ENCODE data around the gene AJM1.
"Not testable (repeated sequence)": the region's sequence is repeated elsewhere in the genome, so short reads cannot be mapped to it uniquely, and the experiment has no call there.

AJM1 gene

DNA sequence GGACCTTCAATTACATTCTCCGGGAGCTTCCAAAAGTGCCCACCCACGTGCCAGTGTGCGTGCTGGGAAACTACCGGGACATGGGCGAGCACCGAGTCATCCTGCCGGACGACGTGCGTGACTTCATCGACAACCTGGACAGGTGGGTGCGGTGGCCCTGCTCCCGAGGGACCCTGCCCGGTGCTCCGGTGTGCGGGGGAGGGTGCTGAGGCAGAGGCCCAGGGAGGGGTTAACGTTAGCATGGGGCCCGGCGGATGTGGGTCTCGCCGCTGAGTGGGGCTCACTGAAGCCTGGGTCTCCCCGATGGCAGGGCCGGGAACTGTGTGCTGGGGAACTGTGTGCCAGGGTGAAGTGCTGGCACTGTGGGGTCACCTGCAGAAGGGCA is 10.6 kb upstream of the AJM1 start:
- no peak for DNase-seq

DNA sequence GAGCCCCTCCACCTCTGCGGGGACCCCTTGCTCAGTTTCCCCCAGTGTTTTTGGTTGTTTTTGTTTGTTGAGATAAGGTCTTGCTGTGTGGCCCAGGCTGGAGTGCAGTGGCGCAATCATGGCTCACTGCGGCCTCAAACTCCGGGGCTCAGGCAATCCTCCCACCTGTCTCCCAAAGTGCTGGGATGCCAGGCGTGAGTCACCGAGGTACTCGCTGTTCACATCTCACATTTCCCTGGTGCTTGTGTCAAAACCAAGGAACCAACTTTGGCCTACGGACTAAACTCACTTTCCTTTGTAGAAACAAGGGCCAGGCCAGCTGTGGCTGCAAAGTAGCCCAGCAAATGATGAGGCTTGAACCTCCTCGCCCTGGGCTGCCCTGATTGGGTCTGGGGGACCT is 9.7 kb upstream of the AJM1 start:
- no peak for DNase-seq

DNA sequence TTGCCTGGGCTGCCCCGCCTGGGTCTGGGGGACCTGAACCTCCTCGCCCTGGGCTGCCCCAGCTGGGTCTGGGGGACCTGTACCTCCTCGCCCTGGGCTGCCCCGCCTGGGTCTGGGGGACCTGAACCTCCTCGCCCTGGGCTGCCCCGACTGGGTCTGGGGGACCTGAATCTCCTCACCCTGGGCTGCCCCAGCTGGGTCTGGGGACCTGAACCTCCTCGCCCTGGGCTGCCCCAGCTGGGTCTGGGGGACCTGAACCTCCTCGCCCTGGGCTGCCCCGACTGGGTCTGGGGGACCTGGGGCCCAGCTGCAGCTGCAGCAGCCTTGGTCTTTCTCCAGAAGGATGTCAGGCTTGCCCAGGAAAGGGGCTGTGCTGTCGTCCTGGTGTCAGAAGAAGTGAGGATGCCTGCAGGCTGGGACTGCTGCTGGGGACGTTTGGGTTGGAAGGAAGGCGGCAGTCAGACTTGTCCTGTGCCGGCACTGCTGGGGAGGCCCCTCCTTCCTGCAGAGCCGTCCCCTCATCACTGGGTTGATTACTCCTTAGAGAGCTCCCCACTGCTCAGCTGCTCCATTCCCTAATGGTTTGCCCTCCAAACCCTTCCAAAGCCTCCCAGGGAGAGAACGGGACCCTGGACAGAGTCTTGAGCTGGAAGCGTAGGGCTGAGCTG is 8.8 kb upstream of the AJM1 start:
- DNase-seq = not testable (repeated sequence)

DNA sequence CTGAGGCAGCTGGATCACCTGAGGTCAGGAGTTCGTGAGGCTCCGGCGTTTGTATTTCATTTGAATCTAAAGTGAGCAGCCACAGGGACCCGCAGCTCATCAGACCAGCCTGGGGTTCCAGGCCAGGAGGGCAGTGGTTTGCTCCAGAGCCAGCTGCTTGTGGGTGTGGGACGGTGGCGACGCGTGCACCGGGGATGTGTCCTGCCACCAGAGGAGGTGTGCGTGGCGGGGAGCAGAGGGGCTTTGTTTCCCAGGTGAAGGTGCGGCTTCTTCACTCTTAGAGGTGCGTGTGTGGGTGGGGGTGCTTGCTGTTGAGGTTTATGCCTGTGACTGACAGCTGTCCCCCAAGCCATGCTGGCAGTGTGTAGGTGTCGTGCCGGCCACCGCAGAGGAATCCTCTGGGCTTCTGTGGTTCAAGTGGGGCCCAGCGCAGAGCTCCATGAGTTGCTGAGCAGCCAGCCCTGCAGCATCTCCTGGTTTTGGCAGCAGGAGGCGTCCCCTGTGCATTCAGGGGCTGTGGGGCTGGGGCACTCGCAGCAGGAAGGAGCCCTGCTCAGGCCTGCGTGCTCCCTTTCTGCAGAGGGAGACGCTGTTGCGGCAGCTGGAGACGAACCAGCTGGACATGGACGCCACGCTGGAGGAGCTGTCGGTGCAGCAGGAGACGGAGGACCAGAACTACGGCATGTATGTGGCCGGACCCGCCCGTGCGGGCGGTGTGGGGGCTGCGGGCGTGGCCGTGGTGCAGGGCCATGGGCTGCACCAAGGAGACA is 6.9 kb upstream of the AJM1 start:
- DNase-seq = no peak

DNA sequence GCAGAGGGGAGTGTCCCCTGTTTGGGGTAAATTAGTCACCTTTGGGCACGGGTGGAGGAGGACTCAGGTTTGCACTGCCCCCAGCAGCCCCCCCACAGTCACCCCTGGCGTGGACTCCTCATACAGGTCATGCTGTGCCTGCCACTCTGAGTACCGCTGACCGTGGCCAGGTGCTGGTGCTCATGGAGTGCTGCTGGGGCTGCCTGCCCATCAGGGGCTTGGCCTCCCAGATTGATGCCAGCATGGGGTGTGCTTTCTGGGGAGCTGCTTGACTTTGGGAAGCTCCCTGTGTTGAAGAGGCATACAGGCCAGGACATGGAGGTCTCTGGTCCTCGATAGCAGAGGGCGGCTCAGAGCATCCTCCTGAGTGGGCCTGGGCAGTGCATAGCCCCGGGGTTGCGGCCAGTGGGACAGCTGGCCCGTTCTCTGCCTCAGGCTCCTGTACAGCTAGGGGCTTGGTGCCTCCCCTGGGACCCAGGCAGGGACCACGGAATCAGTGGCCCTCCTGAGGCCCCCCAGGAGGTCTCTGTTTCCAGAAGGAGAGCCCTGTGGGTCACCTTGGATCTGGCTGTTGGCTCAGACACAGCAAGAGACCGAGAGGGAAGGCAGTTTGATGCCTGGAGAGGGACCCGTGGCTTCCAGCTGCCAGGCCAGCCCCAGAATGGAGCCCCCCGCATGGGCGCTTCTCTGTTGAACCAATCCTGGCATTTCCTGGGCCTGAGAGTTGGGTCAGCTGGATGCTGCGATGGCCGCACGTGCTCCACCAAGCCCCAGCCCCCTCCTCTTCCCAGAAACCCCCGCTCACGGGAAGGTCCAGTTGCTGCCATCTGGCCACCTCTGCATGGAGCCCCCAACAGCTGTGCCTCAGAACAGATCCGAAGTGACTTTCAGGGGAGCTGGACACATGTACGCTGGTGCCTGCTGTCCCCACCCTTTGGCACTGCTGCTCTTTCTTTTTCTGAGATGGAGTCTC is 6.1 kb upstream of the AJM1 start:
- no peak for DNase-seq

DNA sequence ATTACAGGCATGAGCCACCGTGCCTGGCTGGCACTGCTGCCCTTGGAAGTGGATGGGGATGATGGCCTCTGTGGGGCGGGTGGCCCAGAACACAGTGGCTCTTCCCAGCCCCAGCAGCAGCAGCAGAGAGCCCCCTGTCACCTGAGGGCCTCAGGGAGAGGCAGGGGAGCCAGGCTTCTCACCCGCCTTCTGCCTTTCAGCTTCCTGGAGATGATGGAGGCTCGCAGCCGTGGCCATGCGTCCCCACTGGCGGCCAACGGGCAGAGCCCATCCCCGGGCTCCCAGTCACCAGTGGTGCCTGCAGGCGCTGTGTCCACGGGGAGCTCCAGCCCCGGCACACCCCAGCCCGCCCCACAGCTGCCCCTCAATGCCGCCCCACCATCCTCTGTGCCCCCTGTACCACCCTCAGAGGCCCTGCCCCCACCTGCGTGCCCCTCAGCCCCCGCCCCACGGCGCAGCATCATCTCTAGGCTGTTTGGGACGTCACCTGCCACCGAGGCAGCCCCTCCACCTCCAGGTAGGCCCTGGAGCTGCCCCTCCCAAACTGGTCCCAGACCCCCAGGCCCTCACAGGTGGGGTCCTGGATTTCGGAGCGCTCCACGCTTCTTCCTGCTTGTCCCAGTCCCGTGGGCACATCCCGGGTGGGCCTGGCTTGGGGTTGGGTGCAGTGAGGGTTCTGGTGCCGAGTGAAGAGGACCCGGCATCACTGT is 5.0 kb upstream of the AJM1 start:
- DNase-seq = no peak

DNA sequence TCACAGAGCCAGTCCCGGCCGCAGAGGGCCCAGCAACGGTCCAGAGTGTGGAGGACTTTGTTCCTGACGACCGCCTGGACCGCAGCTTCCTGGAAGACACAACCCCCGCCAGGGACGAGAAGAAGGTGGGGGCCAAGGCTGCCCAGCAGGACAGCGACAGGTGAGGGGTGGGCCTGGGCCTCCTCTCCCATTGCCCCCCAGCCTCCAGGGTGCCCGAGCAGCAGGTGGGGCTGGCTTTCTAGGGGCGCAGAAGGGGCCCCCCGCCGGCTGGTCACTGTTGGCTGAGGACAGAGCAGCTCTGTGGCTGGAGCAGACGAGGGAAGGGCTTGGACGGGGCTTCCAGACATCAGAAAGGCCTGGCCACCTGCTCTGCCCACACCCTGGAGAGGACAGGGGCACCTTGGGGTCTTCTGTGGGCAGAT is 4.4 kb upstream of the AJM1 start:
- DNase-seq = not testable (repeated sequence)

DNA sequence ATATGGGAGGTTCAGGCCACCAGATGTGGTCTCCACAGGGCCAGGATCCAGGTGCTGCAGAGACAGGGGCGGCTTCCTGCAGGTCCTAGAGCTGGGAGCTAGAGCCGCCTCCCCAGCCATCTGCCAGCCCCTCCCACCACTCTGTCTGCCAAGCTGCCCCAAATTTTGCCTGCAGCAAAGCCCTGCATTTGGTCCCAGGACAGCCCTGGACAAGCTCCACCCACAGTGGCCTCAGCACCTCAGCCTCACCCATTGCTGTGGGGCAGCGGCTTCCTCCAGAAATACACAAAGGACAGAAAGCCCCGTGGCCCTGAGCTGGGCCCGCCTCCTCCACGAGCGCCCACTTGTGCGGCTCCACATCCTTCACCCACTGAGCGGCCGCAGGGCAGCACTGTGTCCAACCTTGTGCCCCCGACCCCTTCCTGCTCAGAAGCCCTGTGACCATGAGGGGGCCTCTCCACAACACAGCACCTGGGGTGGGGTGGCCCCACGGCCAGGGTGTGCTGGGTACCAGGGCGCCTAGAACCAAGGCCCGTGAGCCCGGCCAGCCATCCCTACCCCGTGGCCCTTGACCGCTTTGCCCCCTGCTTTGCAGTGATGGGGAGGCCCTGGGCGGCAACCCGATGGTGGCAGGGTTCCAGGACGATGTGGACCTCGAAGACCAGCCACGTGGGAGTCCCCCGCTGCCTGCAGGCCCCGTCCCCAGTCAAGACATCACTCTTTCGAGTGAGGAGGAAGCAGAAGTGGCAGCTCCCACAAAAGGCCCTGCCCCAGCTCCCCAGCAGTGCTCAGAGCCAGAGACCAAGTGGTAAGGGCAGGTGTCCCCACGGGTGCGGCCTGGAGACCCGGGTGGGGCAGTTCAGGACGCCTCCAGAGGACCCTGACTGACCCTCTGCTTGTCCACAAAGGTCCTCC is 3.7 kb upstream of the AJM1 start:
- no peak for DNase-seq

DNA sequence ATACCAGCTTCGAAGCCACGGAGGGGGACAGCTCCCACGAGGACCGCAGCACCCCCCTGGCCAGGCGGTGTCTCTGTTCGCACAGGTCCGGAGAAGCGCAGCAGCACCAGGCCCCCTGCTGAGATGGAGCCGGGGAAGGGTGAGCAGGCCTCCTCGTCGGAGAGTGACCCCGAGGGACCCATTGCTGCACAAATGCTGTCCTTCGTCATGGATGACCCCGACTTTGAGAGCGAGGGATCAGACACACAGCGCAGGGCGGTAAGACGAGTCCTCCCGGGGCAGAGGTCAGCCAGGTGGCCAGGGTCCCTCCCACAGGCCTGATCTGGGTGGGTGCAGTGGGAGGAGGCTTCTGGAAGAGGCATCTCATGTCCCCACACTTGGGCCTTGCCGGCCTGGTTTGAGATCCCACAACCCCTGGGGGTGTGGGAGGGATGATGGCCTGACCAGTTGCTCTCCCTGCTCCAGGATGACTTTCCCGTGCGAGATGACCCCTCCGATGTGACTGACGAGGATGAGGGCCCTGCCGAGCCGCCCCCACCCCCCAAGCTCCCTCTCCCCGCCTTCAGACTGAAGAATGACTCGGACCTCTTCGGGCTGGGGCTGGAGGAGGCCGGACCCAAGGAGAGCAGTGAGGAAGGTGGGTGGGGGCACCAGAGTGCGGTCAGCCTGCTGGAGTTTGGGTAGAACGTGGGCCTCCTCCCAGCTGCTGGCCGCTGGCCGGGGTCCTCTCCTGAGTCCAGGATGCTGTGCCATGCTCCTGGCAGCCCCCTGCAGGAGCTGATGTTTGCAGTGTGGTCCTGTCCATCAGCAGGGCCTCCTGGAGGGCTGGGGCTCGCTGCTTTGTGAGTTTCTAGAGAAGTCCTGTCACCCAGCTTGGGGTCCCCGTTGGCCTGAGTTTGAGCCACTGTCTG is 2.8 kb upstream of the AJM1 start:
- no peak for DNase-seq

DNA sequence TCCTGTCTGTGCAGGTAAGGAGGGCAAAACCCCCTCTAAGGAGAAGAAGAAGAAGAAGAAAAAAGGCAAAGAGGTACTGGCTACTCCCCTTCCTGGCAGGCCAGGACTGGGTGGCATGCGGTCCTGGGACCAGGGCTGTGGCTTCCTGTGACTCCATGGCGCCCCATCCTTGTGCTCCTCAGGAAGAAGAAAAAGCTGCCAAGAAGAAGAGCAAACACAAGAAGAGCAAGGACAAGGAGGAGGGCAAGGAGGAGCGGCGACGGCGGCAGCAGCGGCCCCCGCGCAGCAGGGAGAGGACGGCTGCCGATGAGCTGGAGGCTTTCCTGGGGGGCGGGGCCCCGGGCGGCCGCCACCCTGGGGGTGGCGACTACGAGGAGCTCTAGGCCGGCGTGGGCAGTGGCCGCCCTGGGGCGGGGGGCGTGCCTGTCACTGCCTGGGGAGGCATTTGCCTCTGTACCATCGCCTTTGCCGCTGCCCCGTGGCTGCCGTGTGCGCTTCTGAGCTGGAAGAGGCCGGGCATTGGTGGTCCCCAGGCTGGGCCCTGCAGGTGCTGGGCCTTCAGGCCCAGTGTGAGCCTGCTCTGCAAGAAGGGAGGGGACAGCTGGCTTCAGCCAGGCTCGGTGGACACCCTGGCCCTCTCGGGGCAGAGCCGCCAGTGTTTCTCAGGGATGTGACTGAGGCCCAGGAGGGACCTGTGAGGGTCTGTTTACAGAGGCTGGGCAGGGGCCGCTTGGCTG is 2.0 kb upstream of the AJM1 start:
- no peak for DNase-seq

DNA sequence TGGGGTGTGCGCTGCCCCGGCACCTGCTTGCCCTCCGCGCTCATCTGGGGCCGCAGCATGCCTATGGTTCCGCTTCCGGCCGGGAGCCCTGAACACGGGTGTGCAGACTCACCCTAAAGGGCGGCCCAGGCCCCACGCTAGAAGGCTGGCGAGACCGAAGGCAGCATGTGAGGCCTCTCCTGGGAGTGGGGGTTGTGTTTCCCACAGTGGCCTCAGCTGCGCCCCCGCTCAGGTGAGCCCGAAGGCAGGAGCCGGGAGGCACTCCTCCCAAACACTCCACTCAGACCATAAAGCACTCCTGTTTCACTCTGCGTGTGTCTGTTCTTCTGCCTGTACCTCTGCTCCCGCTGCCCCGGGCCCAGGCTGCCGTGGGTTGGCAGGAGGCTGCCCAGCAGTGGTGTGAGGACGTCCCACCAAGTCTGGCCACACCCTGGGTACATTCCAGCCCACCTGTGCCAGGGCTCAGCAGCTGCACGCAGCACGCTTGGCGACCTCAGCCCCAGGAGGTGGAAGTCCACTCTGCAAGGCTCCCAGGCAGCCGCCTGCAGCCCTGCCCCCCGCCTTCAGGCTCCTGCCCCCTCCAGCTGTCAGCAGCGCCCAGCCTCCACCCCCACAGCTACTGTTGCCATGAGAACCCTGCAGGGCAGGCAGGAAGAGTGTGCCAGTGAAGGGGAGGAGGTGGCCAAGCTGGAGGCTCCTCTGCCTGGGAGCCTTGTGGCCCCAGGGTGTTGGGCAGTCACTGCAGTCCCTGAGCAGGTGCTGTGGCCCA is 1.2 kb upstream of the AJM1 start:
- DNase-seq = no peak

DNA sequence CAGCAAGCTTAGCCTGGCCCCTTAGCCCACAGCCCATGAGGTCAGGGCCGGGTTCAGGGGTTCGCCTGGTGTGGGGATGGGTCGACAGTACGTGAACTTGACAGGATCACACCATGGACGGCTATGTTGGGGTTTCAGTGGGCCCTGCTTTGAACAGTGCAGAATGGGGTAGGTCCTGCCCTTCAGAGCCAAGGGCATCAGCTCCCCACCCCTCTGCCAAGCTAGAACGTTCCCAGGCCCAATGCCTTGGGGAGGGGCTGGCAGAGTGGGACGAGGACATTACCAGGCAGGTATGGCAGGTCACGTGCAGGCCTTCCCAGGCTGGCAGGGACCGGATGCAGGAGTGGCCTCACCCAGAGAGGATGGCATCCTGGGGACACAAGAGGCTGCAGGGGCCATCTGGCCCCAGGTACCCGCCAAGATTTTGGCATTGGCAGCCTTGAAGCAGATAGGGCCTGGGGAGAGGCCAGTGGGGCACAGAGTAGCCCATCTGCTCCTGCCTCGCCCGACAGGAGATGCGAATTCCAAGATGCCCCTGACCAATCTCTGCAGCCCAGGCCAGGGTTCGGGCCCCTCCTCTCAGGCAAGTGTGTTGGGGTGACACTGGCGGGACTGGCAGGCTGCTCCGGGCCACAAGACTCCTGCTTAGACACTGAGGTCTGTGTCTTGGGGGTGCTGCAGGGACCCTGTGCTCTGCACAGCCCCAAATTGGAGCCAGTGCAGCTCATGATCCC is 465 bp upstream of the AJM1 start:
- not testable (repeated sequence) for DNase-seq

DNA sequence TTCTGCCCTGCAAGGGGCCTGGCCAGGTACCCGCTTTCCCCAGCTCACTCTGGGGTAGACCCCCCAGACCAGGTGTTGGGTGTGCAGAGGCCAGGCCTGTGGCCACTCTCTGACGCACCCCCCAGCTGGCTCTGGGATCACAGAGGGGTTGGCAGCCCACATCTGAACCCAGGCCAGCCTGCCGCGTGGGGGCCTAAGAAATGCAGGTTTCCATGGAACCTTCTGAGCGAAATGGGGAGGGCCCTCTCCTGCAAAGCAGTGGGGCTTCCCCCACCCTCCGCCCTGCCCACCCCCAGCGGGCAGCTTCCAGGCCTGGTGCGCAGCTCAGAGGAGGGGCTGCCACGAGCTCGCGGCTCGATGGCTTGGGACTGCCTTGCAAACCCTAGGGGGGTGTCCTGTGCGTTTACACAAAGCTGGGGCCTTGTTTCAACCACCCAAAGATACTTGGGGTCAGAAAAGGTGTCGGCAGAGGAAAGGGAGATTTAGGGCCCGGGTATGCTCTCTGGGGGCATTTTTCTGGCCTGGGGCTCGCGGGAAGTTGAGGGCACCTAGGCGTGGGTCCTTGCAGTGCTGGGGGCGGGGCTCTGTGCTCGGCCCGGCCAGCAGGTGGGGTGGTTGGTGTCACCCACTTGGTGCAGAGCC is 1.0 kb downstream of the AJM1 start:
- not testable (repeated sequence) for DNase-seq

DNA sequence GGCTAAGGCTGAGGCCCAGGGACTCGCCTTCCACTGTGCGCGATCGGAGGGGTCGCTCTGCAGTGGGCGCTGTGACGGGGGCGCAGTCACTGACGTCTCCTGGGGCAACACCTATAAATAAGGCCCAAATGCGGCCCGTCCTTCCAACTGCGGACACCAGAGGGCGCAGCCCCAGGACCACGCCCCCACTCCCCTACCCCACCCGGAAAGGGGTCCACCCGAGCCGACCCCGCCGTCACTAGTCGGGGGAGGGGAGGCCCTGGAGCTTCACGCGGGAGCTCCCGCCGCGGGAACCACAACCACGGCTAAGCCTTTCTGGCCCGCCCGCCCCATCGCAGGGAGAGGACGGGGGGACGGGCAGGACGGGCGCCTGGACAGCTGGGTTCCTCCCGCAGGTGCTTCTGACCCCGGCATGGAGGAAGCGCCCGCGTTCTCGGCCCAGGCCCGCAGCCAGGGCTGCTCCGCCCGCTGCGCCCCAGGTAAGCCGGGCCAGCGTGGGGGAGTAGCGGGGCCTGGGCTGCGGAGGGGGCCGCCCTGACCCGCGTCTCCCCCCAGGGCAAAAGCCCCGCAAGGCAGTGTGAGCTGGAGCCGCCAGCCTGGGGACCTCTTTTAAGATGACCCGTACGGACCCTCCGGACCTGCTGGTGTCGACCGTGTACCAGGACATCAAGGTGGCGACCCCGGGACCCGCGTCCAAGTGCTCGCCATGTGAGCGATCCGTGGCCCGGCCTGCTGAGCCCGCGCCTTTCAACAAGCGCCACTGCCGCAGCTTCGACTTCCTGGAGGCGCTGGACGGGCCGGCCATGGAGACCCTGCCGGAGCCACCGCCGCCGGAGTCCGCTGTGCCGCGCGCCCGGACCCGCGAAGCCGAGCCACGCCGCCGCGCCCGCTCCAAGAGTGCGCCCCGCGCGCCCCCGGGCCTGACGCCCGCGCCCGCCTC is 1.8 kb downstream of the AJM1 start:
- DNase-seq = not testable (repeated sequence)

DNA sequence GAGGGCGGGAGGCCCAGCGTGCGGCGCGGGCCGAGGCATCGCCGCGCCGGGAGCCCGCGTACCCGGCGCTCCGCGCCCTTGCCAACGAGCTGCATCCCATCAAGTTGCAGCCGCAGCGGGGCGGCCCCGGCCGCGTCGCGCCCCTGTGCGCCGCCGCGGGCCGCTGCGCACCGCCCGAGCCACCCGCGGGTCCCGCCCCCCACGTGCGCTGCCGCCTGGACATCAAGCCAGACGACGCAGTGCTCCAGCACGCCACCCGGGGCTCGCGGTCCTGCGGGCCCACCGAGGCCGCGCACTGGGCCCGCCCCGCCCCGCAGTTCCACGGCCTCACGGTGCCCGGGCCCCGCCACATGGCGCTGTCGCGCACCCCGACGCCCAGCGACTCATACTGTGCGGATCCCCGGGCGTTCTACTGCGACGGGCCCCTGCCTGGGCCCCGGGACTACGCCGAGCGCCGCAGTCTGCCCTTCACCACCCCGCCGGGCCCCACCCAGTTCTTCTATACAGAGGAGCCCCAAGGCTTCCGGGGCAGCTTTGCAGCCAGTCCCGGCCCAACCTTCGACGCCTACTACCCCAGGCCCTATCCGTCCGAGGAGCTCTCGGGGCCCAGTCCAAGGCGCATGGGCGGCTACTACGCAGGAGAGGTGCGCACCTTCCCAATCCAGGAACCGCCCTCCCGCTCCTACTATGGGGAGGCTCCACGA is 2.6 kb downstream of the AJM1 start:
- no peak for DNase-seq

Data from activated gamma-delta T cell (primary cell).